Nephron (organoid): ENCODE results near the gene ME1.
"Not testable (repeated sequence)": the region's sequence is repeated elsewhere in the genome, so short reads cannot be mapped to it uniquely, and the experiment has no call there.

Source experiments
- H3K27ac Mint-ChIP-seq, 3 experiments: 2 replicates each; pipeline ENCODE4 v1.8.0; 2020; ENCODE audit warnings: mixed read lengths in 3 of 3, mild to moderate bottlenecking in 2 of 3, moderate library complexity in 1 of 3
- H3K27me3 Mint-ChIP-seq: 2 replicates; pipeline ENCODE4 v1.8.0; 2021; ENCODE audit warnings: low read depth, mild to moderate bottlenecking, moderate library complexity, mixed read lengths
- H3K36me3 Mint-ChIP-seq: 2 replicates; pipeline ENCODE4 v1.8.0; 2020; ENCODE audit warnings: low read depth, mixed read lengths
- H3K4me1 Mint-ChIP-seq: 2 replicates; pipeline ENCODE4 v1.8.0; 2020; ENCODE audit warnings: mixed read lengths
- H3K4me3 Mint-ChIP-seq, 3 experiments: 2 replicates each; pipeline ENCODE4 v1.8.0; 2020; ENCODE audit warnings: mild to moderate bottlenecking in 3 of 3, mixed read lengths in 3 of 3, moderate library complexity in 2 of 3
- H3K9me3 Mint-ChIP-seq: 2 replicates; pipeline ENCODE4 v1.8.0; 2020; ENCODE audit warnings: mixed read lengths
- TF ChIP-seq, protein P1 (sequence below), 3 experiments: fragments of 200-600 bp; sonication (generic); IDR thresholded peaks; one replicate each; pipeline ENCODE4 v1.5.0; 2021; ENCODE audit warnings: antibody characterized with exemption in 3 of 3; ENCODE audit not compliant: unreplicated experiment in 3 of 3

The ME1 gene

DNA sequence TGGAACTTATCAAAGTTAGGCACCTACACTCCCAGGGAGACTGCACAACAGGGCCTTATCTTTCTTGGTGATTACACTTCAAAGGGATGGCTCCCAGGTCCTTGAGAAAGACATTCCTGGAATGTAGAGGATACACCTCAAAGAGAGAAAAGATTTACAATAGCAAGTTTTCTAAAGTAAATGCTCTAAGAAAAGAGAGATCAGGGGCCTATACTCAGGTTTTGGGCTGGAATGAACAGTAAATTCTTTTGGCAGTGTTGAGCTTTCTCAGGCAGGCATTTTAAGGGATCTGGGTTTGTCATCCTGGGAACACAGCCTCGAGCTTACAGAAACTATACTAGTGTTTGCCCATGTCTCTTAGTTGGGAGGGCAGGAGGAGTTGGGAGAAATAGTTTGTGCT is 31.7 kb upstream of the ME1 start:
- Mint-ChIP-seq H3K9me3 (no peaks in the 10 kb centered on the region), H3K4me1 (peaks cover 21% of the 10 kb centered on the region), H3K4me3 (no peak overlapping the region), H3K36me3 (no peaks in the 10 kb centered on the region), H3K27me3 (no peaks in the 10 kb centered on the region), H3K27ac (peak overlapping the region in 1 of 3 experiments; percentile 2)
- TF ChIP-seq, protein P1, sequence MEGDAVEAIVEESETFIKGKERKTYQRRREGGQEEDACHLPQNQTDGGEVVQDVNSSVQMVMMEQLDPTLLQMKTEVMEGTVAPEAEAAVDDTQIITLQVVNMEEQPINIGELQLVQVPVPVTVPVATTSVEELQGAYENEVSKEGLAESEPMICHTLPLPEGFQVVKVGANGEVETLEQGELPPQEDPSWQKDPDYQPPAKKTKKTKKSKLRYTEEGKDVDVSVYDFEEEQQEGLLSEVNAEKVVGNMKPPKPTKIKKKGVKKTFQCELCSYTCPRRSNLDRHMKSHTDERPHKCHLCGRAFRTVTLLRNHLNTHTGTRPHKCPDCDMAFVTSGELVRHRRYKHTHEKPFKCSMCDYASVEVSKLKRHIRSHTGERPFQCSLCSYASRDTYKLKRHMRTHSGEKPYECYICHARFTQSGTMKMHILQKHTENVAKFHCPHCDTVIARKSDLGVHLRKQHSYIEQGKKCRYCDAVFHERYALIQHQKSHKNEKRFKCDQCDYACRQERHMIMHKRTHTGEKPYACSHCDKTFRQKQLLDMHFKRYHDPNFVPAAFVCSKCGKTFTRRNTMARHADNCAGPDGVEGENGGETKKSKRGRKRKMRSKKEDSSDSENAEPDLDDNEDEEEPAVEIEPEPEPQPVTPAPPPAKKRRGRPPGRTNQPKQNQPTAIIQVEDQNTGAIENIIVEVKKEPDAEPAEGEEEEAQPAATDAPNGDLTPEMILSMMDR (IDR thresholded peaks at IDR 0.05; ENCODE audit: unreplicated experiment in 3 of 3), result no peak

DNA sequence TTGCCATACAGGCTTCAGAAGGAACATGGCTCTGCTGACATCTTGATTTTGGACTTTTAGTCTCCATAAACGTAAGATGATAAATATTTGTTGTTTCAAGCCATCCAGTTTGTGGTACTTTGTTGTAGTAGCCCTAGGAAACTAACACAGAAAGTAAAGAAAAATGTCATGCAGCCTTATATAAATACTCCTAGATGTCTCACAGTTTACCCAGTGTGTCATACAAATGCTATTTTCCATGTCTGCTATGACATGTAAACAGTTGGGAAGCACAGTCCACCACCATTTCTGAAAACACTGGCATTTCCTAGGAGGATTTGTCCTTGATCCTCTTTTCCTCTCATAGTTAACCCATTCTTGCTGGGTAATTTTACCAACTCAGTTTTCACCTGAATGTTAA is 30.6 kb upstream of the ME1 start:
- H3K4me1 Mint-ChIP-seq, result peaks cover 21% of the 10 kb centered on the region
- H3K36me3 Mint-ChIP-seq, result no peaks in the 10 kb centered on the region
- TF ChIP-seq, protein P1 (IDR thresholded peaks at IDR 0.05; ENCODE audit: unreplicated experiment in 3 of 3), result no peak
- H3K4me3 Mint-ChIP-seq, result no peak overlapping the region
- no peaks in the 10 kb centered on the region for H3K27me3 Mint-ChIP-seq
- no peak overlapping the region for H3K27ac Mint-ChIP-seq
- H3K9me3 Mint-ChIP-seq, result no peaks in the 10 kb centered on the region

DNA sequence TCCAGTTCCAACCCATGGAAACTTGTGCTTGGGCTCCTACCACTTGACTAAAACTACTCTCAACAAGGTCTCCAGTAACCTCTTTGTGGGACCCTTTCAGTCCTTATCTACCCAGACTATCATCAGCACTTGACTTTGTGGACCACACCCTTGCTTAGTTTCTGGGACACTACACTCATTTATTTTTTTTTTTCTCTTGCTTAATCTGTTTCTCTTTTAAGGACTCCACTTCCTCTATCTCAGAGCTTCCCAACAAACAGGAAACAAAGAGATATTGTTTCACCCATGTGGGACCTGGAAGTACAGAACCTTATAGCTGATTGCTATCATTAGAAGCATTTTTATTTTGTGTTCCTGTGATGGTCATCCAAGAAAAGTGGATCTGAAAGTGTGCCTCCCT is 28.8 kb upstream of the ME1 start:
- Mint-ChIP-seq H3K27me3 (no peaks in the 10 kb centered on the region), H3K4me3 (no peak overlapping the region), H3K4me1 (peaks cover 21% of the 10 kb centered on the region), H3K36me3 (no peaks in the 10 kb centered on the region), H3K27ac (peak overlapping the region in 2 of 3 experiments; percentile 57 to 59), H3K9me3 (no peaks in the 10 kb centered on the region)
- TF ChIP-seq, protein P1 (IDR thresholded peaks at IDR 0.05; ENCODE audit: unreplicated experiment in 3 of 3), result no peak

GRCh38 chr6:83450015-83450414 is 19.2 kb upstream of the ME1 start:
- H3K9me3 Mint-ChIP-seq, H3K36me3 Mint-ChIP-seq, H3K27ac Mint-ChIP-seq, H3K27me3 Mint-ChIP-seq, H3K4me3 Mint-ChIP-seq: not testable (repeated sequence)
- peaks cover 18% of the 10 kb centered on the region for H3K4me1 Mint-ChIP-seq

- H3K36me3 Mint-ChIP-seq, H3K4me1 Mint-ChIP-seq, H3K9me3 Mint-ChIP-seq, H3K4me3 Mint-ChIP-seq, H3K27me3 Mint-ChIP-seq, H3K27ac Mint-ChIP-seq: not testable (repeated sequence)
Observed at GRCh38 chr6:83444086-83444699, 13.3 kb upstream of the ME1 start.

DNA sequence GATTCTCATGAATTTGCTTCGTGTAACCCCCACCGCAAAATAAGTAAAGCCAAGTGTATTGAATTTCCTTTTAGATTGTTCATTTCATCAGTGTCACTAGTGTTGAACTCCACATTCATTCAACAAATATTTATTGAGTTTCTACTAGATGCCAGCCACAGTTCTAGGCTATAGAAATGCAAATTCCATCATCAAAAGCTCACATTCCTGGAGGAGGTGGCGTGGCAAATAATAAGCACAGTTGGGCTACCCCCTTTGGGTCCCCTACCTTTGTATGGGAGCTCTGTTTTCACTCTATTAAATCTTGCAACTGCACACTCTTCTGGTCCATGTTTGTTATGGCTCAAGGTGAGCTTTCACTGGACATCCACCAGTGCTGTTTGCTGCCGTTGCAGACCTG is 12.7 kb upstream of the ME1 start:
- H3K36me3 Mint-ChIP-seq, result no peaks in the 10 kb centered on the region
- no peaks in the 10 kb centered on the region for H3K4me1 Mint-ChIP-seq
- peaks cover 4% of the 10 kb centered on the region for H3K9me3 Mint-ChIP-seq
- H3K27me3 Mint-ChIP-seq, result no peaks in the 10 kb centered on the region
- TF ChIP-seq, protein P1 (IDR thresholded peaks at IDR 0.05; ENCODE audit: unreplicated experiment in 3 of 3), result no peak
- H3K27ac Mint-ChIP-seq, result no peak overlapping the region
- H3K4me3 Mint-ChIP-seq, result no peak overlapping the region

DNA sequence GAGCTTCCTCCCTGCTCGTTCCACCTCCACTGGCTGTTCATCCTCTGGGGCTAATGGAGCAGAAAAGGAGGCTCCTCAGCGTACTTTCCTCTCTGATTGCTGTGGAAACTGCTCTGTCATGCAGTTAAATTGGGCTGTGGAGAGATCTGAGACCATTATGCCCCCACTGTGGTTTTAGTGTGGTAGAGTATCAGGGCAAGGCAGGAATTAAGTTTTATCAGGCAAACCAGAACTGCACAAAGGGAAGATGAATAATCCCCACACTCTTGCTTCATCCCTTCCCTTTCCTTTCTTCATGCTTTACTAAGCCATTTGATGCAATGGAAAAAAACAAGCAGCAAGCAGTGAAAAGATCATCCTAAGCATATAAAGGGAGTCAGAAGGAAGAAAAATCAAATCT is 11.9 kb upstream of the ME1 start:
- Mint-ChIP-seq H3K27me3 (no peaks in the 10 kb centered on the region), H3K27ac (no peak overlapping the region), H3K4me3 (no peak overlapping the region), H3K36me3 (no peaks in the 10 kb centered on the region), H3K4me1 (no peaks in the 10 kb centered on the region), H3K9me3 (peaks cover 4% of the 10 kb centered on the region)
- TF ChIP-seq, protein P1 (IDR thresholded peaks at IDR 0.05; ENCODE audit: unreplicated experiment in 3 of 3), result no peak
